Activated gamma-delta T cell treated with anti-CD3 and anti-CD28 coated beads, Interleukin-2, amount 50 U/mL, for 16 hours (primary cell): ENCODE results near the gene ANKS4B.
"Not testable (repeated sequence)": the region's sequence is repeated elsewhere in the genome, so short reads cannot be mapped to it uniquely, and the experiment has no call there.

Experiments
- DNase-seq: peaks from one replicate; pipeline ENCODE4 v3.0.0-alpha.2; 2020; ENCODE audit warnings: low read depth

Gene ANKS4B

DNA sequence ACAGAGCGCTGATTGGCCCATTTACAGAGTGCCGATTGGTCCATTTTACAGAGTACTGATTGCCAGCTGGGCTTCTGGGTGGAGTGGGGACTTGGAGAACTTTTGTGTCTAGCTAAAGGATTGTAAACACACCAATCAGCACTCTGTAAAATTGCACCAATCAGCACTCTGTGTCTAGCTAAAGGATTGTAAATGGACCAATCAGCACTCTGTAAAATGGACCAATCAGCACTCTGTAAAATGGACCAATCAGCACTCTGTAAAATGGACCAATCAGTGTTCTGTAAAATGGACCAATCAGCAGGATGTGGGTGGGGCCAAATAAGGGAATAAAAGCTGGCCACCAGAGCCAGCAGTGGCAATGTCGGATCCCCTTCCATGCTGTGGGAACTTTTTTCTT lies 56.3 kb downstream of the ANKS4B start:
- not testable (repeated sequence) for DNase-seq

DNA sequence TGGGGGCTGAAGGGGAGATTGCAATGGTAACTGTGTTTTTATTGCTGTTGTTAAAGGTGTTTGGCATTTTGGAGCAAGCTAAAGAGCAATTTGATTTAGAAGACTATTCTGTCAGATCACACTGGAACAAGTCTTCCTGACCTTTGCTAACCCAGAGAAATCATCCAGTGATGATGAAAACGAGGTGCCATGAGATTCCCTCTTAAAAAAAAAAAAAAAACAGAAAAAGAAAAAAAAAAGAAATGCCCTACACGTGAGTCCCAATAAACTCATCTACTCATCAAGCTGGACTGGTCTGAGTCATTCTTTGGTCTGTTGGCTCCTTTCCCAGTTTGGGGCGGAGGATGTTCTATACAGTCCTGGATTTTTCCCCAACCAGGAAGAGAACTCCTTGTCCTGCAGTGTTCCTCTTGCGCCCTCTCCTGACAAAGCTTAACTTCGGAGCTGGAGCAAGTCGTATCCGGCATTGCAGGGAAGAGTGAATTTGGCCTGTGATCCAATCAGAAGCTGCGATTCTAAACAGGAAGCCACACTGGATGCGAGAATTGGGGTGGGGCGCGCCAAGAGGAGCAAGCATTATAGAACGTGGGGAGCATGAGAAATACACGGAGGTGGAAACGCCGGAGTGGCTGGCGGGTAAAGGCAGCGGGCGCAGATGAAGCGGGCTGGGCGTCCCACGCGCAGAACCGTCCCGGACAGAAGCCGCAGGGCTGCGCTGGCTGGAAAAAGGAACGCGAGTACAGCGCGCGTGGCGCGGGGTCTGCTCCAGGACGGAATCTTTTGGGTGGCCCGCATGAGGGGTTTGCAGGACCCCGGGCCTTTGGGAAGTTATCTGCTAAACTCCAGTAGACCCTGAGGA lies 67.0 kb downstream of the ANKS4B start:
- DNase-seq = no peak

DNA sequence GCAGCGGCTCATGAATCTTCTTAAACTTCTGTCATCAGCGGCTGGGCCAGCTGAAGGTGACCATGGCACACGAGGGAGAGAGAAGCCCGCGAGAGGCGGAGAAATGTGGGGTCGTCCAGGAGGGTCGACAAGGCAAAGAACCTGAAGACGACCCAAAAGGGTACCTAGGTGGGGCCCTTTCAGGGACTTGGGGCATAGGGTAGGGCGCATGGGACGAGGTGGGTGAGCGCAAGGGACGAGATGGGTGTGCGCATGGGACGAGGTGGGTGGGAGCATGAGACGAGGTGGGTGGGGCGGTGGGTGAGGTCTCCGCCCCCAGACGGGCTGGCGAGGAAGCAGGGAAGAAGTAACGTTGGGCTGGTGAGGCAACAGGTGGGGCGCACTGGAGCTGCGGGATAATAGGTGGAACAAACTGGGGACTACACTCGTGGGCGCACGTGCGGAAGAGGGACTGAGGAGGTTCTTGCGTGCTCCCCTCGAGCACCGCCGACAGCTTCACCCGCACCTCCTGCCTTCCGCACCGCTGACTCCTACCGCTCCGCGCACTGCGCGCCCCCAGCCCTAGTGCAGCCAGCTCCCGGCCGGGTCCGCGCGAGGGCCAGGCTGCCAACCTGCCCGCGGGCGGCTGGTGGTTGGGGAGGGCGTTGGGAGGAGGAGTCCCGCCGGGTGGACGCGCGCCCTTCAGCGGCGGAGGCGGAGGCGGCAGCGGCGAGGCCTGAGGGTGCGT lies 67.8 kb downstream of the ANKS4B start:
- DNase-seq = no peak

DNA sequence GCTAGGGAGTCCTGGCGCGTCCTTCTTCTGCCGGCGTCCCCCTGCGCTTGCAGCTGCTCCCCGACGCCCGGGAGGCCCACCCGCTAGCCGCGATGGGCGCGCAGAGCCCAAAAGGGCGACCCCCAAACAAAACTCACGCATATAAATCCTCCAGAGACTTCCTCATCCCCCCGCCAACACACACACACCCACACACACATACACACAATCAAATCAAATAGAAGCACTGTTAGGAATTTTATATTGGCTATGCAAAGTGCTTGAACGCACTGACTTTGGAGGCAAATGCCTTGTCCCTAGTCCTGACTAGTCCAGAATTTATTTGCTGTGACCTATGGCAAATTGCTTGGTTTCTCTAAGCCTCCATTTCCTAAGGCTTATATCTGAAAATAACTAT lies 68.4 kb downstream of the ANKS4B start:
- no peak for DNase-seq

DNA sequence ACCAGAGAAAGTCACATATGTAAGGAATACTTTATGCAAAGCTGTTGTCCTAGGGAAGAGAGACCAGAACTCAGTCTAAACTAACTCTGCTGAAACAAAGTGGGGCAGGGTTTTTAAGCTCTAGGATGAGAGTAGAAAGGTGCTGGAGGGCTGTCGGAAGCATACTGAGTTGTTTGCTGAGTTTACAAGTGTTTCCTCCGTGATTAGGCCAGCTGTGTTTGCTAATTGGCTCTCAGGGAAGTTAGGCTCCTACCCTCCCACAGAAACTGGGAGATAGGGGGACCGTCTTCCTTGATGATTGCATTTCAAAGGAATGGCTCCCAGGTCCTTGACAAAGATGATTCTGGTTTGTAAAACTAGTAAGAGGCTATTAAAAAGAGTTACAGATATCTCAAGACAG lies 69.0 kb downstream of the ANKS4B start:
- no peak for DNase-seq

DNA sequence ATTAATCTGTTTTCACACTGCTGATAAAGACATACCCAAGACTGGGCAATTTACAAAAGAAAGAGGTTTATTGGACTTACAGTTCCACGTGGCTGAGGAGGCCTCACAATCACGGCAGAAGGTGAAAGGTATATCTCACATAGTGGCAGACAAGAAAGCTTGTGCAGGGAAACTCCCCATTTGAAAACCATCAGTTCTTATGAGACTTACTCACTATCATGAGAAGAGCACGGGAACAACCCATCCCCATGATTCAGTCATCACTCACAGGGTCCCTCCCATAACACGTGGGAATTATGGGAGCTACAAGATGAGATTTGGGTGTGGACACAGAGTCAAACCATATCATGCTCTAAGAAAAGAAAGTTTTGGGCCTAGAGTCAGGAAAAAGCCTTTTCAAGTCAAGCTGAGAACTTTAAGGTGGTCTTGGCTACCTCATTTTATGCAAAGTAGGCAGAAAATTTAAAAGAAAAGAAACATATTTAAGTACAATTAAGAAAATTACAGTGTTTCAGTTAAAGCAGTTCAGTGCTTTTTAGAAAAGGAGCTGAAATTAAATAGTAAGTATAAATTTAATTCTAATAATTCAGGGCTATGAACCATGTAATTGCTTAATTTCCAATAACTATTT lies 69.5 kb downstream of the ANKS4B start:
- DNase-seq = no peak
